ENCODE data around the gene GRAMD4.

Gene GRAMD4

DNA sequence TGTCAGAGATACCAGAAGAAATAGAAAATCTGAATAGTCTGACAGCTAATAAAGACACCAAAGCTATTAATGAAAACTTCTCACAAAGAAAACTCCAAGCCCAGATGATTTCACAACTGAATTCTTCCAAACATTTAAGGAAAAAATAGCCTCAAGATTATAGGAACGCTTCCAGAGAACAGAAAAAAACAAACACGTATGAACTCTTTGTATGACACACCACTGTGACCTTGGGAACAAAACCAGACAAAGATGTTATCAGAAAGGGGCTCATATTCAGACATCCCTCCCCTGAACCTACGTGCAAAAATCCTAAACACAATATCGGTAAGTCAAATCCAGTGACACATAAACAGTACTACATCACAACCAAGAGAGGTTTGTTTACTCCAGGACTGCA is 94.4 kb downstream of the GRAMD4 start:
- Histone ChIP-seq H3K4me3 (ENCODE audit: low read length in 2 of 2) (no peak overlapping the region), H3K9me3 (ENCODE audit: control insufficient read depth in 2 of 2, low read length in 2 of 2) (no peaks in the 10 kb centered on the region), H3K27me3 (ENCODE audit: control insufficient read depth in 1 of 2, insufficient read depth in 2 of 2, low read length in 2 of 2) (no peaks in the 10 kb centered on the region), H3K4me1 (ENCODE audit: control insufficient read depth, insufficient read depth, low read length) (no peaks in the 10 kb centered on the region), H3K9ac (ENCODE audit: low read length in 2 of 2) (no peak overlapping the region), H3K36me3 (ENCODE audit: control insufficient read depth in 2 of 2, insufficient read depth in 2 of 2, low read length in 2 of 2) (peaks cover 34 to 43% of the 10 kb centered on the region in 2 donors), H3K27ac (ENCODE audit: low read length) (no peak overlapping the region)

DNA sequence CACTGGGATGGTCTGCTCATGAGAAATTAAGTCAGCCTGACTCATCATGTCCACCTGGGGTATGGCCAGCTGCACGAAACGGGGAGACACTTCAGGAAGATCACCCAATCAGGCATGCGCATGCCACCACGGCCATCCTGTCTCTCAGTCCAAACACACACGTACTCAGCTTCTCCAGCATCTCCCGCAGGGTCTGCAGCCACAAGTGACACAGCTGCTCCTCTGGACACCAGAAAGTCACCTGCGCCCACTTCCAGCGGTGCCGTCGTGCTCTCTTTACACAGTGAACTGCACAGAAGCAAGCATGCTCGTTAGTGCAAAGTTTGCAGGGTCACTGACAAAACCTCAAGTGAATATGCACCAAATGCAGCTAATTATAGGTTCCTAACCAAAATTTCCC is 99.7 kb downstream of the GRAMD4 start:
- Histone ChIP-seq H3K27me3 (ENCODE audit: control insufficient read depth in 1 of 2, insufficient read depth in 2 of 2, low read length in 2 of 2) (no peaks in the 10 kb centered on the region), H3K27ac (ENCODE audit: low read length) (no peak overlapping the region), H3K9ac (ENCODE audit: low read length in 2 of 2) (no peak overlapping the region), H3K9me3 (ENCODE audit: control insufficient read depth in 2 of 2, low read length in 2 of 2) (no peaks in the 10 kb centered on the region), H3K36me3 (ENCODE audit: control insufficient read depth in 2 of 2, insufficient read depth in 2 of 2, low read length in 2 of 2) (peaks cover 22 to 36% of the 10 kb centered on the region in 2 donors), H3K4me3 (ENCODE audit: low read length in 2 of 2) (no peak overlapping the region), H3K4me1 (ENCODE audit: control insufficient read depth, insufficient read depth, low read length) (no peaks in the 10 kb centered on the region)

DNA sequence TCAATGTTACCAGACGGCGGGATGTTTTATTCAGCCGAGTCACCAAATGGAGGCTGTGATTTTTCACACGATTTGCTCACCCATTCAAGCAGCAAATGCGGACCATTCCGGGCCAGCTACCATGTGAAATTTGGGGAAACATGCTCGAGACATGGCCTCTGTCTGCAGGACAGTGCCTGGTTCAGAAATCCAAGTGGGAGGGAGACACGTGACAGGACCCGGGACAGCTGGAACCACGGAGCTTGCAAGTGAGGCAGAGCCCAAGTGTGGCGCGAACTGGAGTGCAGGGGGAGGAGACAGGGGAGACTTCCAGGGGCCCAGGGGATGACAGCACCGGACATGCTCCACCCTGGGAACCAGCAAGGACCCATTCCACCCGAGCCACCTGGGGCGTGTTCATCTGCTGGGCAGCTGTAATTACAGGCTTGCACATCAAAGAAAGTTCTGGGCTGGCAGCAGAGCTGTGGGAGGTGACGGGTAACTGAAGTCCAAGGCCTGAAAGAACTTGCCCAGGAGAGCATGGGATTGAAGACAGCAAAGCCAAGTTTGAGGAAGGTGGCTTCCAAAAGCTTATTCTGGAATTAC is 101.4 kb downstream of the GRAMD4 start:
- Histone ChIP-seq H3K9me3 (ENCODE audit: control insufficient read depth in 2 of 2, low read length in 2 of 2) (no peaks in the 10 kb centered on the region), H3K4me3 (ENCODE audit: low read length in 2 of 2) (no peak overlapping the region)

DNA sequence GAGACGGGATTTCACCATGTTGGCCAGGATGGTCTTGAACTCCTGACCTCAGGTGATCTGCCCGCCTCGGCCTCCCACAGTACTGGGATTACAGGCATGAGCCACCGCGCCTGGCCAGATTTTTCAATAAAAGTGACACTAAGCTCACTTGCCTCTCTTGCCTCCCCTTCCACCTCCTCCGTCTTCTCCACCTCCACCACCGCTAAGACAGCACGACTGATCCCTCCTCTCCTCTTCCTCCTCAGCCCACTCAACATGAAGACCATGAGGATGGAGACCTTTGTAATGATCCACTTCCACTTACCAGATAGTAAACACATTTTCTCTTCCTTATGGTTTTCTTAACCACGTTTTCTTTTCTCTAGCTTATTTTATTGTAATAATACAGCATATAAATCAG is 103.7 kb downstream of the GRAMD4 start:
- Histone ChIP-seq H3K4me3 (ENCODE audit: low read length in 2 of 2) (no peak overlapping the region), H3K27me3 (ENCODE audit: control insufficient read depth in 1 of 2, insufficient read depth in 2 of 2, low read length in 2 of 2) (no peaks in the 10 kb centered on the region), H3K27ac (ENCODE audit: low read length) (no peak overlapping the region), H3K36me3 (ENCODE audit: control insufficient read depth in 2 of 2, insufficient read depth in 2 of 2, low read length in 2 of 2) (peaks cover 13 to 26% of the 10 kb centered on the region in 2 donors), H3K4me1 (ENCODE audit: control insufficient read depth, insufficient read depth, low read length) (peaks cover 6% of the 10 kb centered on the region), H3K9ac (ENCODE audit: low read length in 2 of 2) (no peak overlapping the region), H3K9me3 (ENCODE audit: control insufficient read depth in 2 of 2, low read length in 2 of 2) (no peaks in the 10 kb centered on the region)

More for the DNA sequence above, 101.4 kb downstream of the GRAMD4 start:
- peaks cover 27 to 45% of the 10 kb centered on the region in 2 donors for H3K36me3 ChIP-seq (ENCODE audit: control insufficient read depth in 2 of 2, insufficient read depth in 2 of 2, low read length in 2 of 2)
- H3K27me3 ChIP-seq (ENCODE audit: control insufficient read depth in 1 of 2, insufficient read depth in 2 of 2, low read length in 2 of 2): no peaks in the 10 kb centered on the region
- no peak overlapping the region for H3K9ac ChIP-seq (ENCODE audit: low read length in 2 of 2)
- no peak overlapping the region for H3K27ac ChIP-seq (ENCODE audit: low read length)
- peaks cover 6% of the 10 kb centered on the region for H3K4me1 ChIP-seq (ENCODE audit: control insufficient read depth, insufficient read depth, low read length)

DNA sequence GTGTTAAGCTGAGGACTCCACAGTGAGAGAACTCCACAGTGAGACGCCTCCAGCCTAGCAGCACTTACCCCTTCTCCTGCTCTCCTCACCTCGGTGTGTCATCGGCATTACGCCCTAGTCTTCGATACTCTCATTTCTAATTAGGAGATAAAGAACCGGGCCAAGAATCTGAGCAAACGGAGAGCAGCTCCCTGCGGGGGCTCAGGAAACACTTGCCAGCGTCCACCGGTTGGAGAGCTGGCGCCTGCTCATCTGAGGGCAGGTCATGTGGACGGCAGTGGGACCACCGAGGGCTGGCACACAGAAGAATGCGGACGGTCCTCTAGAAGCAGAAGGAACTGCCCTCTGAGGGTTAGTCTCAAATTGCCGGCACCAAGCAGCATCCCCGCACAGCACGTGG is 104.9 kb downstream of the GRAMD4 start:
- Histone ChIP-seq H3K36me3 (ENCODE audit: control insufficient read depth in 2 of 2, insufficient read depth in 2 of 2, low read length in 2 of 2) (peaks cover 5 to 14% of the 10 kb centered on the region in 2 donors), H3K4me3 (ENCODE audit: low read length in 2 of 2) (no peak overlapping the region), H3K4me1 (ENCODE audit: control insufficient read depth, insufficient read depth, low read length) (peaks cover 6% of the 10 kb centered on the region), H3K9ac (ENCODE audit: low read length in 2 of 2) (no peak overlapping the region), H3K27ac (ENCODE audit: low read length) (no peak overlapping the region), H3K9me3 (ENCODE audit: control insufficient read depth in 2 of 2, low read length in 2 of 2) (no peaks in the 10 kb centered on the region), H3K27me3 (ENCODE audit: control insufficient read depth in 1 of 2, insufficient read depth in 2 of 2, low read length in 2 of 2) (no peaks in the 10 kb centered on the region)

DNA sequence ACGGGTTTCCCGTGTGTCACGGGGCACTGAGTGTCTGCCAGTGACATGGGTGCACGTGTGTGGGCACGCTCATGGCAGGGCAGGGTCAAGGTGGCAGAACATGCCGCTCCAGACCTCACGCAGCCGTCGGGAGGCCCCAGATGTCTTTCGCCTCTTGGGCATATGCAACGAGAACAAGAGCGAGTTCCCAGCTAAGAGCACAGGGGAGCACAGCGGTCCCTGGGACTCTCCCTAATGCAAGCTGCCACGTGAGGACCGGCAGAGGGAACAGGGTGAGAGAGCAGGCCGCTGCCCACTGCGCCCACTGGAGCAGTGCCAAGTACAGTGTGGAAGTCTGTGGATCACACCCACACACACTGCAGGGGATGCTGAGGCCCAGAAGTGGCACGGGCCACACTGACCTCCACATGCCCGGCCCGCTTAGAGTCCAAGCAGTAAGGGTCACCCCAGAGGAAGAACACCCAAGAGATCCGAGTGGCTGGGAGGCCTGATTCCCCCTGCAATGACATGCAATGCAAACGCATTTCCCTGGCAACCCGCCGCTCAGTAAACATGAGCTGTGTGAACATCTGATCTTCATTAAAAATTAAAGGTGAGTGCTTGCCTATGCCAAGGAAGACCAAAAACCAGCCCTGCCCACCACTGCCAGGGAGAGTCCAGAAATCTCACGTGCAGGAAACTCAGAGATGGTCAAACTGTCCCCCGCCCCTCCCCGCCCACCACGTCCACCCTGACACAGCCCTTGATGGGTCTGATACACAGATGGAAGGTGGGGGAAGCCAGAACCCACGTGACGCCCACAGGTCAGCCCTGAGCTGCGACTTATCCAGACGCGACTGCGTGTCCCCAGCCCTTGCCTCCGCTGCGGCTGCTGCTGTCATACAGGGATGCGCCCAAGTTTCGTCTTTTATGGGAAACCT is 106.1 kb downstream of the GRAMD4 start:
- Histone ChIP-seq H3K27me3 (ENCODE audit: control insufficient read depth in 1 of 2, insufficient read depth in 2 of 2, low read length in 2 of 2) (no peaks in the 10 kb centered on the region), H3K9me3 (ENCODE audit: control insufficient read depth in 2 of 2, low read length in 2 of 2) (no peaks in the 10 kb centered on the region), H3K4me3 (ENCODE audit: low read length in 2 of 2) (no peak overlapping the region), H3K4me1 (ENCODE audit: control insufficient read depth, insufficient read depth, low read length) (peaks cover 19% of the 10 kb centered on the region), H3K36me3 (ENCODE audit: control insufficient read depth in 2 of 2, insufficient read depth in 2 of 2, low read length in 2 of 2) (peaks cover 5 to 14% of the 10 kb centered on the region in 2 donors), H3K9ac (ENCODE audit: low read length in 2 of 2) (no peak overlapping the region), H3K27ac (ENCODE audit: low read length) (no peak overlapping the region)

DNA sequence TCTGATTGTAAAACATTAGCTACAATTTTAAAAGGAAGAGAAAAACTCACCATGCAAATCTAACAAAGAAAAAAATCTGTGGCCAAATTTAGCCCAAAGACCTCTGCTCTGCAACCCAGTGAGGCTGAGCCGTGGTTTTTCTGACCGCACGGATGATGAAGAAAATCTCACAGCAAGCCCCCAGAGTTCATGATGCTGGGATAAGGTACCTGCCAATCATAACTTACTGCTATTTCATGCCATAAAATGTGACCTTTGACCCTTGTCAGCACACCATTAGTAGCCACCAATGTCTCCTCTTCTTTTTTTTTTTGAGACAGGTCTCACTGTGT is 106.8 kb downstream of the GRAMD4 start:
- H3K4me3 ChIP-seq (ENCODE audit: low read length in 2 of 2): no peak overlapping the region
- H3K36me3 ChIP-seq (ENCODE audit: control insufficient read depth in 2 of 2, insufficient read depth in 2 of 2, low read length in 2 of 2): peaks cover 5 to 14% of the 10 kb centered on the region in 2 donors
- no peaks in the 10 kb centered on the region for H3K9me3 ChIP-seq (ENCODE audit: control insufficient read depth in 2 of 2, low read length in 2 of 2)
- H3K27ac ChIP-seq (ENCODE audit: low read length): no peak overlapping the region
- H3K9ac ChIP-seq (ENCODE audit: low read length in 2 of 2): no peak overlapping the region
- peaks cover 25% of the 10 kb centered on the region for H3K4me1 ChIP-seq (ENCODE audit: control insufficient read depth, insufficient read depth, low read length)
- no peaks in the 10 kb centered on the region for H3K27me3 ChIP-seq (ENCODE audit: control insufficient read depth in 1 of 2, insufficient read depth in 2 of 2, low read length in 2 of 2)

DNA sequence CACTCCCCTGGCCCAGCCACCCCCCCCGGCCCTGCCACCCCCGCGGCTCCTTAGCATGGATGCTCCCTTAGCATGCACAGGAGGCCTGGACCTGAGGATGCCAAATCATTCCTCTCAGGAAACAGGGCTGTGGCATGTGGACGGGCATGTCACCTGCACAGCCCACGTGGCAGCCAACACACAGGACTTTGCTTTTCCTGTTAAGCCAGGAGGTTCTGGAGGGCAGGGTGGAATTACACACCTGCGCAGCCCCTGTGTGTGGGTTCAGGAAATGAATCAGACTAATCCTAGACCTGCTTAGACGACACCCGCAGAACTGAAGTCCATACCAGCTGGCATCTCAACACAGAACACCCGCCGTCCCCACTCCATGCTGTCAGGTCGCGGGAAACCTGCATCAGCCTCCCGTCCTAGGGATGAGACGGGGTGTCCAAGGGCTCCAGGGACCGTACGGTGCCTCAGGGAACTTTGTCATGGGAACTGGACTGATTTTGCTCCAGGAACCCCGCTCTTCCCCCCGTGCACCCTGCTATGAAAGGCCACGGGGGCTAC is 107.7 kb downstream of the GRAMD4 start:
- peaks cover 33% of the 10 kb centered on the region for H3K4me1 ChIP-seq (ENCODE audit: control insufficient read depth, insufficient read depth, low read length)
- H3K36me3 ChIP-seq (ENCODE audit: control insufficient read depth in 2 of 2, insufficient read depth in 2 of 2, low read length in 2 of 2): peaks cover 5 to 14% of the 10 kb centered on the region in 2 donors
- H3K27ac ChIP-seq (ENCODE audit: low read length): no peak overlapping the region
- H3K9me3 ChIP-seq (ENCODE audit: control insufficient read depth in 2 of 2, low read length in 2 of 2): no peaks in the 10 kb centered on the region
- H3K27me3 ChIP-seq (ENCODE audit: control insufficient read depth in 1 of 2, insufficient read depth in 2 of 2, low read length in 2 of 2): no peaks in the 10 kb centered on the region
- H3K4me3 ChIP-seq (ENCODE audit: low read length in 2 of 2): no peak overlapping the region
- H3K9ac ChIP-seq (ENCODE audit: low read length in 2 of 2): no peak overlapping the region

DNA sequence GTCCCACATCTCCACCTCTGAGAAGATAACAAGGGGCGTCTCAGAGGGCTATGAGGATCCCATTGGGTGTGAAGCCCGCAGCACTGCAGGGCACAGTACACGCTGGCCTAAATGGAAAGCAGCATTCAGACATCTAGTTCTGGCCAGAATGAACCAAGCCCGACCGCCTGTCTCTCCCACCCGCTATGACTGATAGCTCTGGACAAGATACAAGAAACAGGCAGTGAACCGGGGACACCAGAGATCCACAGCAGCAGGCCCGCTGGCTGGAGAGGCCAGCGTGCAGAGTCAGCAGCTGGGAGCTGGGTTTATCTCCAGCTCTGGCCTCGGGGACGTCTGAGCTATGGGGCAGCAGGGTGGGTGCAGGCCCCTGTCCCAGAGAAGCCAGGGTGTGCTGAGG is 108.3 kb downstream of the GRAMD4 start:
- Histone ChIP-seq H3K27ac (ENCODE audit: low read length) (no peak overlapping the region), H3K4me1 (ENCODE audit: control insufficient read depth, insufficient read depth, low read length) (peaks cover 33% of the 10 kb centered on the region)

More for the DNA sequence above, 108.3 kb downstream of the GRAMD4 start:
- no peak overlapping the region for H3K9ac ChIP-seq (ENCODE audit: low read length in 2 of 2)
- H3K4me3 ChIP-seq (ENCODE audit: low read length in 2 of 2): no peak overlapping the region
- no peaks in the 10 kb centered on the region for H3K9me3 ChIP-seq (ENCODE audit: control insufficient read depth in 2 of 2, low read length in 2 of 2)
- H3K36me3 ChIP-seq (ENCODE audit: control insufficient read depth in 2 of 2, insufficient read depth in 2 of 2, low read length in 2 of 2): peaks cover 5 to 14% of the 10 kb centered on the region in 2 donors
- H3K27me3 ChIP-seq (ENCODE audit: control insufficient read depth in 1 of 2, insufficient read depth in 2 of 2, low read length in 2 of 2): no peaks in the 10 kb centered on the region
